Kidney epithelial cell (primary cell): ENCODE measurements around the gene ZFAND2A. TPM values are rescaled to one million over a fixed set of nuclear protein-coding genes. Genes with fewer than 3 reads are reported as not detected.

Source experiments
- DNase-seq: peaks from one replicate; pipeline ENCODE4 v3.0.0-alpha.2; 2010; ENCODE audit warnings: low read depth
- H3K27me3 ChIP-seq: 2 replicates; pipeline ENCODE4 v1.6.0; 2011; ENCODE audit warnings: low read length; ENCODE audit not compliant: control insufficient read depth, insufficient read depth
- H3K36me3 ChIP-seq: 2 replicates; pipeline ENCODE4 v1.5.1; 2011; ENCODE audit warnings: low read length; ENCODE audit not compliant: control insufficient read depth, insufficient read depth
- H3K4me3 ChIP-seq: 2 replicates; pipeline ENCODE4 v1.5.1; 2011; ENCODE audit warnings: low read depth, mild to moderate bottlenecking, control low read depth, low read length
- CTCF ChIP-seq: IDR thresholded peaks from 2 replicates; pipeline ENCODE4 v1.5.1; 2011; ENCODE audit warnings: mild to moderate bottlenecking, moderate library complexity, low read length, control low read depth, inconsistent platforms; ENCODE audit not compliant: insufficient read depth, poor library complexity, severe bottlenecking
- total RNA-seq: library from RNA; depleted of rRNA; stranded (reverse); fragments of >200 nt; gene quantifications from 2 replicates; pipeline ENCODE4 v1.2.3, GENCODE V29; 2015

ZFAND2A gene
- total RNA-seq, 1 donor from 2014 or later = 28.0 TPM

GRCh38 chr7:1109581-1110310 is 50.2 kb downstream of the ZFAND2A start:
- Histone ChIP-seq H3K36me3 (no peaks in the 10 kb centered on the region), H3K27me3 (peaks cover 2% of the 10 kb centered on the region), H3K4me3 (no peak overlapping the region)
- DNase-seq = no peak
- no peak for TF ChIP-seq CTCF

DNA sequence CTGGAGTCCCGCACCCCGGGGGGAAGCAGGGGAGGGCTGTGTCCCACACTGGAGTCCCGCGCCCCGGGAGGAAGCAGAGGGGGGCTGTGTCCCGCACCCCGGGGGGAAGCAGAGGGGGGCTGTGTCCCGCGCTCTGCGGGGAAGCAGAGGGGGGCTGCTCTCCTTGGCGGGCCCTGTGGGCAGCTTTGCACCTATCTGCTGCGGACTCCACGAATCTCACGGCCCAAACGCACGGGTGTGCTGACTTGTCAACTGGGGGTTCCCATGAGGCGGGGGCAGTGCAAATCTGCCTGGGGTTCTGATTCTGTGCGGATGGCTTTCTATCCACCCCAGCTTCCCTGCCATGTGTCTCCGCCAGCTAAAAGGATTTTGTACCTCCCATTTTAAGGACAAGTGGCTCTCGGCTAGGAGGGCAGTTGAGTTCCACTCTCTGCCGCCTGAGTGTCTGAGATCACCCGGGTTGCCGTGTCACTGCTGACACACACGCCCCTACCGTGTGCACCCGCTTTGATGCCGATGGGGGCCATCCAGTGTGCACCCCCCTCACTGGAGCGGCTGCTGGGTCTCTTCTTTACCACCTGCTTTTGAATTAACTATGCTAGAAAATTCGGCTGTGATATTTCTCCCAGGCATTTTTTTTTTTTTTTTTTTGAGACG is 51.6 kb downstream of the ZFAND2A start:
- H3K27me3 ChIP-seq = peaks cover 2% of the 10 kb centered on the region
- H3K36me3 ChIP-seq = no peaks in the 10 kb centered on the region
- no peak for TF ChIP-seq CTCF
- H3K4me3 ChIP-seq = no peak overlapping the region
- no peak for DNase-seq

DNA sequence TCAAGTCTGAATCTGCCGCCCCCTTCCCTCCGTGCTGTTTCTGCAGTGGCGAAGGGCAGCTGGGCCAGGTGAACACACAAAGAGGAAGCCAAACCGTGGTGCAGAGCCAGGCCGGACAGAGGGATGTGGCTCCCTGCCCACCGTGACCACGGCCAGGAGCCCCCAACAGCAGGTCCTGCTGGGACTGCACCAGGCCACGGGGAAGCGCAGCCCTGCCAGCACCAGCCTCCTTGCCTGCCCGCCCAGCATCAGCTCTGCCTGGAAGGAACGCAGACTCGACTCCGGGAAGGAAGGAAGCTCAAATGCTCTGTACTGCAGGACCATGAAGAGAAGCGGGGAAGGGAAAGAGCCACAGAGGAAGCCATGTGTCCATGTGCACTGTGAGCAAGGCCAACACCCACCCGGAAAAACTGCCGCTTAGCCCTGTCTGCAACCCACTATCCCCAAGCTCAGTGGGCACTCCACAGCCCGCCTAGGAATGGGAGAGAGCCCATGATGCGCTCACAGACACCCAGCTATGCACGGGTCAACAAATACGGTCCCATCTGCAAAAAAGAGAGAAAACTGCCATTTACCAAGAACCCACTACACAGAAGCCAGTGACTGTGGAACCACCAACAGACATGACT is 53.1 kb downstream of the ZFAND2A start:
- Histone ChIP-seq H3K36me3 (no peaks in the 10 kb centered on the region), H3K27me3 (peaks cover 2% of the 10 kb centered on the region), H3K4me3 (no peak overlapping the region)
- no peak for DNase-seq
- TF ChIP-seq CTCF = no peak

DNA sequence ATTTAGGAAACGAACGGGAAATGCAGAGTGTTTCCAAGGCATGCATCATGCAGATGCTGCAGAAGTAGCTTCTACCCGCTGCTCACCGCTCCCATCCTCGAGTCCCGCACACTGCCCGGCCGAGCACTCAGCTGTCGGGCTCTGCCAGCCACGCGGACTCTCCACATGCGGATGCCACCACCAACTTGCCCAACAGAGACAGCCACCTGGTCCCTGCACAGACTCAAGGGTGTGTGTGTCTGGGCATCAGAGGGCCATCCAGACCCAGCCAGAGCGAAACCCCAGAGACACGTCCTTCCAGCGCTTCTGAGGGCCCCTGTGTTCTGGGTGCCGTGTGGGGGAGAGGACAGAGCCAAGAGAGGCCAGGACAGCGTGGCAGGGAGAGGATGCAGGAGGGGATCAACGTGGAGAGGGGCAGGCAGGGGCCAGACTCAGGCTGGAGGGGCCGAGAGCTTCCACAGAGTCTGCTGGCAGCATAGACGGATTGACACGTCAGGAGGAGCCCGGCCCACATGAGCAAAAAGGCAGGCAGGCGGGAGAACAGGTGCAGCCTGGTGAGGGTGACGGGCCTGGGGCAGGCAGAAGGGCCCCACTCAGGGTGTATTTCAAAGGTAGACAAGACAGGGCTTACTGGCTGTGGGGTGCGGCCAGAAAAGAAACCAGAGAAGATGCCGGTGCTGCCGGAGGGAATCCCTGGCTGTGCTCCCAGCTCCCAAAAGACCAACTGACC is 53.8 kb downstream of the ZFAND2A start:
- TF ChIP-seq CTCF = no peak
- H3K36me3 ChIP-seq = no peaks in the 10 kb centered on the region
- H3K27me3 ChIP-seq = peaks cover 2% of the 10 kb centered on the region
- DNase-seq = no peak
- H3K4me3 ChIP-seq = no peak overlapping the region

DNA sequence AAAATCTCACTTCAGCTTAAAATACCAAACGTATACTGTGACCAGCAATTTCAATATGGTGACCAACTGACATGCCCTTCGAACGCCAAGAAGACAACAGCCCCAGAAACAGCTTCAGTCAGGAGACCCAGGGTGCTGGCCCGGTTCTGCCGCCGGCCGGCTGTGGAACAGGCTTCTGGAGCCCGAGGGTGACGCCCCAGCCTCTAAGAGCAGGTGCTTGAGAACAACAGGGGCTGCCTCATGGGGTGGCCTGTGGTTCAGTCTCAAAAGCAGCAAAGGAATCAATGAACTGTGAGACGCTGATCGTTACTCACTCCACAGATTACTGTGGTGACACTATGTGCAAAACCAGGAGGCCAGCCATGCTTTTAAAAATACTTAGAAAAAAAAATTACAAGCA is 54.8 kb downstream of the ZFAND2A start:
- Histone ChIP-seq H3K27me3 (peaks cover 2% of the 10 kb centered on the region), H3K4me3 (no peak overlapping the region), H3K36me3 (no peaks in the 10 kb centered on the region)
- no peak for DNase-seq
- no peak for TF ChIP-seq CTCF
